Stimulated activated CD8-positive, alpha-beta memory T cell treated with anti-CD3 and anti-CD28 coated beads, Interleukin-4, amount 100 ng/mL, for 1 hour (primary cell): Measurements from ENCODE around the gene FAM234B.

Source experiments
- DNase-seq, 2 donors: peaks; one replicate each; pipeline ENCODE4 v3.0.0-alpha.2; 2020; ENCODE audit warnings: low read depth in 2 of 2, low spot score in 1 of 2

The FAM234B gene

GRCh38 chr12:13088496-13088895 is 44.3 kb downstream of the FAM234B start:
- no peak for DNase-seq

DNA sequence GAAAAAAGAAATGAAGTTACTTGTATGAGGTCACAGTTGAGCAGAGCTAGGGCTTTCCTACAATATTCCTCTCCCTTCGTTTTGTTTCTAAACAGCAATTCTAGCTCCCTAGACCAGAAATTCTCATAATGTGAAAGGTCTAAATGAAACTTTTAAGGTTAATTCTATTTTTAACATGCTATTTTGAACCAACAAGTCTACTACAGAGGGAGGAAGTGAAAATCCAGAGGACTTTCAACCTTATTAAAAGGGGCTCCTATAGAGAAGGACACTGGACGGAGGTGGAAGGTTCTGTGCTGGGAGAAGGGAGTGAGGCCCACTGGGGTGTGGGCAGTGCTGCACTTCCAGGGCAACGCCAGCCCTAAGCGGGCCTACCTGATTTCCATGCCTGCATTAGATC is 45.9 kb downstream of the FAM234B start:
- no peak for DNase-seq

- DNase-seq: no peak
Measured at GRCh38 chr12:13091832-13092231, 47.7 kb downstream of the FAM234B start.

DNA sequence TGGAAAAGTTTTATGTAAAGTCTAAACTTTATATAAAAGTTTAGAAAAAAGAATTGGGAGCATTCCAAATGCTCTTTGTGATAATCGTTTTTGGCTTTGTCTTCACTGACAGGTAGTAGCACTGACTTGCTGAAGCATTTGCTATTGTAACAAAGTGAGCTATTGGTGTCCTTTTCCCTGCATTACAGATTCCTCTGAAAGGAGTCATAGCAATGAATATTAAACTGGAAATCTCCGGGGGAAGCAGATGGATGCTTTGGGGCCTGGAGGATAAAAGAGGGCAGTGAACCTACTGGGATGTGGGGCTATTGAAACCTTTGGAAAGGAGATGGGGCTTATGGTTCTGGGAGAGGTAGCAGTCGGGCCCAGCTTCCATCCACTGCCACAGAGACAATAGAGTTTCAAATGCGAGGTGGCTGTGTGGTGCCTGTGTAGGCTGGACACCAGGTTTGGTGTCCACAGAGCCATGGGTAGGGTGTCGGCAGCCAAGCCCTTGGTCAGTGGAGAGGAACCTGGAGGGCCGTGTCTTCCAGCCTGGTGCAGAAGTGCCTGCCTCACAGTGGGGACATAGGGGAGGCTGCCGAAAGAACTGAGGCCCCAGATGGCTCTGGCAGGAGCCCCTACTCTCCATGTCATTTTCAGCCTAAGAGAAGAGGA is 49.1 kb downstream of the FAM234B start:
- no peak for DNase-seq

DNA sequence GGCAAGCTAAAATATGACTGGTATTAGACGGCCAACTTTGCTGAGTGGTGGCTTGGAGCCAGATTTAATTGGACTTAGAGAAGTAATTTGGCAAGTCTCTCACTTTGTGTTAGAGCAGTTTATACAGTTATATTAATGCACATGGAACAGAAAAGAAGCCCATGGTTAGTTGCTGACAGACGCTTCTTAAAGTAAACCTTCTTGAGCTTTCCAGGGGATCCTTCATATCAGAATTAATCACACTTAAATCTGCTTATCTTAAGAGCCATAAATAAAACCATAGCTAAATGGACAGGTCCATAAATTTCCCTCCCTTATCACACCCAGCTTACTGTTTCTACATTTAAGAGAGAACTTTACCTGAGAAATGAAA is 49.7 kb downstream of the FAM234B start:
- no peak for DNase-seq

- DNase-seq: no peak
Measured at GRCh38 chr12:13094367-13094766, 50.2 kb downstream of the FAM234B start.

- no peak for DNase-seq
Measured at GRCh38 chr12:13095266-13095995, 51.2 kb downstream of the FAM234B start.

- DNase-seq: no peak
Measured at GRCh38 chr12:13097491-13098011, 53.4 kb downstream of the FAM234B start.

- no peak for DNase-seq
Measured at GRCh38 chr12:13099066-13099843, 55.1 kb downstream of the FAM234B start.

GRCh38 chr12:13099844-13100604 is 55.8 kb downstream of the FAM234B start:
- no peak for DNase-seq

GRCh38 chr12:13100605-13100881 is 56.4 kb downstream of the FAM234B start:
- no peak for DNase-seq

DNA sequence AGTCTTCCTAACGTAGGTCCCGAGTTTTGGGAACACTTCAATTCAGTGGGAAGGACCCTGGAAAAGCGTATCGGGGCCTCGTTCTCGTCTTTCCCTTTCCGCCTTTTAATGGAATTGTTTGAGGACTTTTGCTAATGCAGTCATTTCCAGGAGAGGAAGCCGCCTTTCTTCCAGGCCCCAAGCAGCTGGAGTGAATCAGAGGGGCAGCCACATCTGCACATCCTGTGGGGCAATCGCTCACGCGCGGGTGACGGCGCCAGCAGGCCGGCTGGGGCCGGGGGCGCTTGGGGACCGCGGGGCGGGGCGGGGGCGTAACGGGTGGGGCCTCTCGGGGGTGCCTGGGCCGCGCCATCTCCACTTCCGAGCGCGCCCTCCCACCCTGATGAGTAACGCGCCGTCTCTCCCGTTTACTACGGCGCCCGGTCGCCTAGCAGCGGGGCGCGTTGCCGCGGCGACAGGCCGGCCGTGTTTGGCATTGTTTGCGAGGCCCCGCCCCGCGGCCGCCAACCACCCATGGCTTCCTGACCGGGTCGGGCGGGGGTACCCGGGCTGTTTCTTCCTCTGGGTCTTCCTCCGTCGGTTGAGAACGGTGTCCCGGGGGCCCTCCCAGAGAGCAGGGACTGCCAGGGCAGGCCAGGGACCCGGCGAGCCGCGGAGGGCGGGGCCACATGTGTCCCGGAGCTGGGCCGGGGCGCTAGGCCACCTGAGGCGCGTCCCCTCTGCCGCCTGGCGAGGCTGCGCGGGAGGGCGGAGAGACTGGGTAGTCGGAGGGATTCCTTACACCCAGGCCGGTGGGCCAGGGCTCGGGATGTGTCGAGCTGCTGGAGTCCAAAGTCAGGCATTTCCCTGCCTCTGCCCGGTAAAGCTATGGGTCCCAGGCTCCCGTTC is 56.9 kb downstream of the FAM234B start:
- peak; percentile 82 to 85 for DNase-seq

DNA sequence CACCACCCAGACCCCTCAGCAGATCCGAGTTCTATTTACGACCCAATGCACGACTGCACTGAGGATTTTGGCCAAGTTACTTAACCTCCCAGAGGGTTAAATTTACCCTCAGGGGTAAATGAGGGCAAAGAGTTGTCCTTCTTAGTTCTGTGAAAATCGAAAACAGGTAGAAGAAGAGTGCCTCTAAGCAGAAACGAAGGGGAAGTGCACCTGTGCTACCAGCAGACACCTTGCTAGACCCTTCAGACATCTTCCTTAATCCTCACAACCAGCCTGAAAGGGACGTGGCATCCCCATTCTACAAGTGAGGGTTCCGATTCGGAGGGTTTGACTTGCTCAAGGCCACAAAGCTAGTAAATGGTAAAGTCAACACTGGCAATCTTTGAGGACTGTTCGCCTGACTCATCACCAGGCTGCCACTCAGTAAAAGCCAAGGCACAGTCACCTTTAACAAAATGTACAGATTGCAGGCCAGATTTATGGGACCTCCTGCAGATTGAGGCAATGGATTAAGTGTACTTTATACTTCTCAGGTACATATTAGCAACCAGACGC is 57.7 kb downstream of the FAM234B start:
- DNase-seq: no peak

DNA sequence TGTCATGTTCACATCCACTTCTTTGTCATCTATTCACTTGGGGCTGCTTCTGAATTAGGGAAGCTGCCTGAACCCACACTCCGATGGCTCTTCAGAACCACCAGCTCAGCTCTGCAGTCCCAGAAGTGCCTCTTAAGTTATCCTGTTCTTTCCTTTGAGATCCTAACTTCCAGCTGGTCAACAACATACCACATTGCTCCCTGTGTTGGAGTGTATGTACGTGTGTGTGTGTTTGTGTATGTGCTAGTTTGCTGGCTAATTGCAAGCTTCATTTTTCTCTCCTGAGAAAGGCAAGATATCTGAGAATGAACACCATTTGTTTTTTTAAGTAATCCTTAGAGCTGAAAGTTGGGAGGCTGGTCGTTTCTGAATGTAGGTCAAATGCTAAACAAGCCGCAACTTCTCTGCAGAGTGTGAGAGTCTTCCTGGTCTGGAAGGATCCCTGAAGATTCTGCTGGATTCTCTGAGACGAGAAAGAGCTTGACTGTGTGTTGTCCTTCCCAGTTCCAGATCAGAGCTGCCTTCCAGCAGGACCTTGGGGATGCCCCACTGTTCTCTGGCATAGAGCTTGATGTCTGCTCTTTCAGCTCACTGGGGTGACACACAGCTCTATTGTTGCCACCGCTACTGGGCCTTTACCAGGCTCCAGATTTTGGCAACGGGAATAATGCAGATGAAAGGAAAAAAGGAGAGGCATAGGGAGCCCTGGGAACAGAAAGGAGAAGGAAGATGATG is 58.4 kb downstream of the FAM234B start:
- DNase-seq: no peak

GRCh38 chr12:13103391-13104033 is 59.3 kb downstream of the FAM234B start, which contains the start of gene GSG1:
Gene GSG1 (minus strand): TSS chr12:13103667. CDS start chr12:13103512, 155 bp downstream.
- DNase-seq: no peak

GRCh38 chr12:13104409-13104808 is 60.2 kb downstream of the FAM234B start:
- no peak for DNase-seq

GRCh38 chr12:13105781-13106180 is 61.6 kb downstream of the FAM234B start:
- DNase-seq: no peak

DNA sequence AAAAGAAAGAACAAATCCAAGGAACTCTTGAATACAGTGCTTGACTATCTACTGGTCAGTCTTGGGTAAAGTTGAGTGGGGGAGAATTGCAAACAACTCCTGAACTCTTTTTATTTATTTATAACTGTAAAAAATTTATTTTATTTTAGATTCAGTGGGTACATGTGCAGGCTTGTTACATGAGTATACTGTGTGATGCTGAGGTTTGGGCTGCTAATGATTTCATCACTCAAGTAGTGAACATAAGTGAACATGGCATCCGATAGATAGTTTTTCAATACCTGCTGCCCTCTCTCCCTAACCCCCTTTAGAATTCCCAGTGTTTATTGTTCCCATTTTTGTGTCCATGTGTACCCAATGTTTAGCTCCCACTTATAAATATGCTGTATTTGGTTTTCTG is 62.5 kb downstream of the FAM234B start:
- no peak for DNase-seq

- no peak for DNase-seq
Measured at GRCh38 chr12:13112968-13113367, 68.8 kb downstream of the FAM234B start.
